ENCODE measurements around the gene NAPEPLD.

DNA sequence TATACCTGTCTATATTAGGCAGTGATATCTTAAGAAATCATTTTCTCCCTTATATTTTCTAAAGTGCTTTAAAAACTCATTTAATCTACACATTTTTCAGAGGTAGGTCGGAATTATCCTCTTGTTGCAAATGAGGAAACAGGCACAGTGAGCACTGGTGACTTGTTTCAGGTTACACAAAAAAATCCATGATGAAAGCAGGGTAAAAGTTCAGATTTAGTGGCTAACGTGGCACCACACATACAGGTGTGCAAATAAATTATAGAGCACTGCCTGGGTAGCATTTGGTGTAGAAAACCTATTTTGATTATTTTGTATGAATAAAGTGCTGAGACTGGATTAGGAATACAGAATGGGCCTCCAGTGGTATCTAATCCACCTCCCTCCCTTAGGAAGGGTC is 47.4 kb downstream of the NAPEPLD start:
- TF ChIP-seq TCF4 (CRISPR knock-in tag; IDR thresholded peaks at IDR 0.05; ENCODE audit: borderline replicate concordance): no peak
- no peak for TF ChIP-seq ARNTL (CRISPR knock-in tag; IDR thresholded peaks at IDR 0.05; ENCODE audit: borderline replicate concordance, low read depth)
- no peak for TF ChIP-seq ESRRG (CRISPR knock-in tag; IDR thresholded peaks at IDR 0.05)
- TF ChIP-seq, protein P1, sequence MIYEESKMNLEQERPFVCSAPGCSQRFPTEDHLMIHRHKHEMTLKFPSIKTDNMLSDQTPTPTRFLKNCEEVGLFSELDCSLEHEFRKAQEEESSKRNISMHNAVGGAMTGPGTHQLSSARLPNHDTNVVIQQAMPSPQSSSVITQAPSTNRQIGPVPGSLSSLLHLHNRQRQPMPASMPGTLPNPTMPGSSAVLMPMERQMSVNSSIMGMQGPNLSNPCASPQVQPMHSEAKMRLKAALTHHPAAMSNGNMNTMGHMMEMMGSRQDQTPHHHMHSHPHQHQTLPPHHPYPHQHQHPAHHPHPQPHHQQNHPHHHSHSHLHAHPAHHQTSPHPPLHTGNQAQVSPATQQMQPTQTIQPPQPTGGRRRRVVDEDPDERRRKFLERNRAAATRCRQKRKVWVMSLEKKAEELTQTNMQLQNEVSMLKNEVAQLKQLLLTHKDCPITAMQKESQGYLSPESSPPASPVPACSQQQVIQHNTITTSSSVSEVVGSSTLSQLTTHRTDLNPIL (CRISPR knock-in tag; IDR thresholded peaks at IDR 0.05; ENCODE audit: low read depth): no peak
- TF ChIP-seq, protein P2, sequence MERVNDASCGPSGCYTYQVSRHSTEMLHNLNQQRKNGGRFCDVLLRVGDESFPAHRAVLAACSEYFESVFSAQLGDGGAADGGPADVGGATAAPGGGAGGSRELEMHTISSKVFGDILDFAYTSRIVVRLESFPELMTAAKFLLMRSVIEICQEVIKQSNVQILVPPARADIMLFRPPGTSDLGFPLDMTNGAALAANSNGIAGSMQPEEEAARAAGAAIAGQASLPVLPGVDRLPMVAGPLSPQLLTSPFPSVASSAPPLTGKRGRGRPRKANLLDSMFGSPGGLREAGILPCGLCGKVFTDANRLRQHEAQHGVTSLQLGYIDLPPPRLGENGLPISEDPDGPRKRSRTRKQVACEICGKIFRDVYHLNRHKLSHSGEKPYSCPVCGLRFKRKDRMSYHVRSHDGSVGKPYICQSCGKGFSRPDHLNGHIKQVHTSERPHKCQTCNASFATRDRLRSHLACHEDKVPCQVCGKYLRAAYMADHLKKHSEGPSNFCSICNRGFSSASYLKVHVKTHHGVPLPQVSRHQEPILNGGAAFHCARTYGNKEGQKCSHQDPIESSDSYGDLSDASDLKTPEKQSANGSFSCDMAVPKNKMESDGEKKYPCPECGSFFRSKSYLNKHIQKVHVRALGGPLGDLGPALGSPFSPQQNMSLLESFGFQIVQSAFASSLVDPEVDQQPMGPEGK (CRISPR knock-in tag; IDR thresholded peaks at IDR 0.05; ENCODE audit: borderline replicate concordance): no peak
- no peak for TF ChIP-seq ZFP3 (CRISPR knock-in tag; IDR thresholded peaks at IDR 0.05)
- TF ChIP-seq, protein P3, sequence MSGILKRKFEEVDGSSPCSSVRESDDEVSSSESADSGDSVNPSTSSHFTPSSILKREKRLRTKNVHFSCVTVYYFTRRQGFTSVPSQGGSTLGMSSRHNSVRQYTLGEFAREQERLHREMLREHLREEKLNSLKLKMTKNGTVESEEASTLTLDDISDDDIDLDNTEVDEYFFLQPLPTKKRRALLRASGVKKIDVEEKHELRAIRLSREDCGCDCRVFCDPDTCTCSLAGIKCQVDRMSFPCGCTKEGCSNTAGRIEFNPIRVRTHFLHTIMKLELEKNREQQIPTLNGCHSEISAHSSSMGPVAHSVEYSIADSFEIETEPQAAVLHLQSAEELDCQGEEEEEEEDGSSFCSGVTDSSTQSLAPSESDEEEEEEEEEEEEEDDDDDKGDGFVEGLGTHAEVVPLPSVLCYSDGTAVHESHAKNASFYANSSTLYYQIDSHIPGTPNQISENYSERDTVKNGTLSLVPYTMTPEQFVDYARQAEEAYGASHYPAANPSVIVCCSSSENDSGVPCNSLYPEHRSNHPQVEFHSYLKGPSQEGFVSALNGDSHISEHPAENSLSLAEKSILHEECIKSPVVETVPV (CRISPR knock-in tag; IDR thresholded peaks at IDR 0.05): no peak
- no peak for TF ChIP-seq ZNF8 (CRISPR knock-in tag; IDR thresholded peaks at IDR 0.05)
- TF ChIP-seq, protein P4, sequence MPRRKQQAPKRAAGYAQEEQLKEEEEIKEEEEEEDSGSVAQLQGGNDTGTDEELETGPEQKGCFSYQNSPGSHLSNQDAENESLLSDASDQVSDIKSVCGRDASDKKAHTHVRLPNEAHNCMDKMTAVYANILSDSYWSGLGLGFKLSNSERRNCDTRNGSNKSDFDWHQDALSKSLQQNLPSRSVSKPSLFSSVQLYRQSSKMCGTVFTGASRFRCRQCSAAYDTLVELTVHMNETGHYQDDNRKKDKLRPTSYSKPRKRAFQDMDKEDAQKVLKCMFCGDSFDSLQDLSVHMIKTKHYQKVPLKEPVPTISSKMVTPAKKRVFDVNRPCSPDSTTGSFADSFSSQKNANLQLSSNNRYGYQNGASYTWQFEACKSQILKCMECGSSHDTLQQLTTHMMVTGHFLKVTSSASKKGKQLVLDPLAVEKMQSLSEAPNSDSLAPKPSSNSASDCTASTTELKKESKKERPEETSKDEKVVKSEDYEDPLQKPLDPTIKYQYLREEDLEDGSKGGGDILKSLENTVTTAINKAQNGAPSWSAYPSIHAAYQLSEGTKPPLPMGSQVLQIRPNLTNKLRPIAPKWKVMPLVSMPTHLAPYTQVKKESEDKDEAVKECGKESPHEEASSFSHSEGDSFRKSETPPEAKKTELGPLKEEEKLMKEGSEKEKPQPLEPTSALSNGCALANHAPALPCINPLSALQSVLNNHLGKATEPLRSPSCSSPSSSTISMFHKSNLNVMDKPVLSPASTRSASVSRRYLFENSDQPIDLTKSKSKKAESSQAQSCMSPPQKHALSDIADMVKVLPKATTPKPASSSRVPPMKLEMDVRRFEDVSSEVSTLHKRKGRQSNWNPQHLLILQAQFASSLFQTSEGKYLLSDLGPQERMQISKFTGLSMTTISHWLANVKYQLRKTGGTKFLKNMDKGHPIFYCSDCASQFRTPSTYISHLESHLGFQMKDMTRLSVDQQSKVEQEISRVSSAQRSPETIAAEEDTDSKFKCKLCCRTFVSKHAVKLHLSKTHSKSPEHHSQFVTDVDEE (CRISPR knock-in tag; IDR thresholded peaks at IDR 0.05): no peak
- no peak for TF ChIP-seq PPARA (CRISPR knock-in tag; IDR thresholded peaks at IDR 0.05; ENCODE audit: borderline replicate concordance)
- TF ChIP-seq RARB (CRISPR knock-in tag; IDR thresholded peaks at IDR 0.05): no peak
- TF ChIP-seq ZFP30 (CRISPR knock-in tag; IDR thresholded peaks at IDR 0.05): no peak
- no peak for TF ChIP-seq CSDC2 (CRISPR knock-in tag; IDR thresholded peaks at IDR 0.05)
- TF ChIP-seq, protein P5, sequence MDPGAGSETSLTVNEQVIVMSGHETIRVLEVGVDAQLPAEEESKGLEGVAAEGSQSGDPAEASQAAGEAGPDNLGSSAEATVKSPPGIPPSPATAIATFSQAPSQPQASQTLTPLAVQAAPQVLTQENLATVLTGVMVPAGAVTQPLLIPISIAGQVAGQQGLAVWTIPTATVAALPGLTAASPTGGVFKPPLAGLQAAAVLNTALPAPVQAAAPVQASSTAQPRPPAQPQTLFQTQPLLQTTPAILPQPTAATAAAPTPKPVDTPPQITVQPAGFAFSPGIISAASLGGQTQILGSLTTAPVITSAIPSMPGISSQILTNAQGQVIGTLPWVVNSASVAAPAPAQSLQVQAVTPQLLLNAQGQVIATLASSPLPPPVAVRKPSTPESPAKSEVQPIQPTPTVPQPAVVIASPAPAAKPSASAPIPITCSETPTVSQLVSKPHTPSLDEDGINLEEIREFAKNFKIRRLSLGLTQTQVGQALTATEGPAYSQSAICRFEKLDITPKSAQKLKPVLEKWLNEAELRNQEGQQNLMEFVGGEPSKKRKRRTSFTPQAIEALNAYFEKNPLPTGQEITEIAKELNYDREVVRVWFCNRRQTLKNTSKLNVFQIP (CRISPR knock-in tag; IDR thresholded peaks at IDR 0.05; ENCODE audit: borderline replicate concordance, low read depth): no peak
